Activated naive CD4-positive, alpha-beta T cell treated with Interleukin-2 at 50 U/mL for 16 hours (primary cell): ENCODE measurements around the gene PTGFRN.

Experiments used
- DNase-seq: peaks from one replicate; pipeline ENCODE4 v3.0.0-alpha.2; 2020

The PTGFRN gene

DNA sequence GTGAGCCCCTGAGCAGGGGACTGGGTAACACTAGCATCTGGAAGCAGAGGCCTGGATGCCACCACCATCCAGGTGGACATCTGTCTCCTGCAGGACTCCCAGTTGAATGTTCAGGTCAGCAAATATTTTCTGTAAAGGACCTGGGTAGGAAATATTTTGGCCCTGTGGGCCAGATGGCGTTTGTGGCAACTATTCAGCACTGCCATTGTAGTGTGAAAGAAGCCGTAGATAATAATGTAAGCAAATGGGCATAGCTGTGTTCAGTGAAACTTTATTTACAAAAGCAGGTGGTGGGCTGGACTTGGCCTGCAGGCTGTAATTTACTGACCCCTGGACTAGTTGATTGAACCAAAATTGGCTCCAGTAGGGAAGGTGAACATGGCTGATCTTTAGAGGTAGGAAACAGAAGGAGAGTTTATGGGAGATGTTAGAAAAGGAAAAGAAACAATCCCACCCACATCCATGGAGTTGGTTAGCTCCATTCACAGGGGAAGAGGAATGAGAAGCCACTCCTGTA, 71.9 kb downstream of the PTGFRN start:
- no peak for DNase-seq

DNA sequence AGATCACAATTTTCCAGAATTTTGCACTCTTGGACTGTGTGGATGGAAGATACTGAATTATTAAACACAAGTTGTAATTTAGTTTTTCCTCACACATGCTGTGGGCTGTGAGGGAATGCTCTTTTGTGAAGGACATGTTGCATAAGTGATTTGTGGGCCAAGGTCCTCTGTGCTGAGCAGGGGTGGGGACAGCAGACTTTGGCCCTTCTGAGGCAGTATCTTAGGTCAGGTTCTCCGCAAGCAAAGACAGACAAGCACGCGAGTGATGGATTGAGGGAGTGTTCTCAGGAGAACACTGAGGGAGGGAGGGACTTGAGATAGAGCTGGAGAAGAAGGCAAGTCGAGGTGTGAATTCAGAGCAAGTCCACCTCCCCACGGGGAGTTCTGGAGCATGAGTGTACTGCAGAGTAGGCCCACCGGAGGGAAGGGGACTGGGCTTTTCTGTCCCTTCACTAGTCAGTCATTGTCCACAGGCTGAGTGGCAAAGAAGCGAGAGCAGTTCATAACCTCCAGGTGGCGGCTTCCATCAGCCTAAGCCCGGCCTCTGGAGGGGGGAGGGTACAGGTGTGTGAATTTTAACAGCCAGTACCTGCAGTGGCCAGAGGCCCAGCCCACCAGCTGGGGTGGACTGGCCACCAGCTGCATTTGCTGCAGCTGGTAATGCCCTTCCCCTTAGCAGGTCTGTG, 72.7 kb downstream of the PTGFRN start:
- no peak for DNase-seq

DNA sequence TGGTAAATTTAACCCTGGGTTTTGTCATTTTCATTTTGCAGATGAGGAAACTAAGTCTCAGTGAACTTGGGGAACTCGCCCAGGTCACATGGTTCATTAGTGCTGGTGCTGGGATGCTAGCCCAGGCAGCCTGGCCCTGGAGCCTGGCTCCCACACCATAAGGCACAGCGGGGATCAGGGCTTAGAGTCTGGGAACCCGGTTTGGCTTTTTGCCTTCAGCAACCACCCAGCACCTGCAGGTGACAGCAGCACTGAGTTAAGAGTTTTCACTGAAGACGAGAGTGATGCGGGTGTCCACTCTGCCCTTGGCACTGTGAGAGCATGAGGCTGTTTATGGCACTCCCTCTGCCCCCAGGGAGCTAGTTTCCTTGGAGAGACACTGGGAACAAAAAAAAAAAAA, 73.4 kb downstream of the PTGFRN start:
- no peak for DNase-seq

DNA sequence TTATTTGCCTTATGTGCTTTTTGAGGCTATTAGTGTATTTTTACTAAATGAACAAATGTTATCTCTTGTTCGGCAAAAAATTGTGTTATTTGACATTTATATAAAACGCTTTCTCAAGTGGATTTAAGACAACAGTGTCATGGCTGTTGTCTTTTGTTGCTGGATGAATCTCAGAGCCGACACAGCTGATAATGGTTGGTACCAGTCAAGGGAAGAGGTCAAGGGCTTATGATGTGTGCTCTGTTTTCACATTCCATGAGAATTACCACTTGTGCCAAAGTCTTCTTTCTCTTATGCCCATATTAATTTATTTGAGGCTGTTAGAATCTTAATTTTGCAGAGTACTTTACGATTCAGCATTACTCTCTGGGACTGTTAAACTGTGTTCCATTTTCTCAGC, 74.0 kb downstream of the PTGFRN start:
- no peak for DNase-seq

DNA sequence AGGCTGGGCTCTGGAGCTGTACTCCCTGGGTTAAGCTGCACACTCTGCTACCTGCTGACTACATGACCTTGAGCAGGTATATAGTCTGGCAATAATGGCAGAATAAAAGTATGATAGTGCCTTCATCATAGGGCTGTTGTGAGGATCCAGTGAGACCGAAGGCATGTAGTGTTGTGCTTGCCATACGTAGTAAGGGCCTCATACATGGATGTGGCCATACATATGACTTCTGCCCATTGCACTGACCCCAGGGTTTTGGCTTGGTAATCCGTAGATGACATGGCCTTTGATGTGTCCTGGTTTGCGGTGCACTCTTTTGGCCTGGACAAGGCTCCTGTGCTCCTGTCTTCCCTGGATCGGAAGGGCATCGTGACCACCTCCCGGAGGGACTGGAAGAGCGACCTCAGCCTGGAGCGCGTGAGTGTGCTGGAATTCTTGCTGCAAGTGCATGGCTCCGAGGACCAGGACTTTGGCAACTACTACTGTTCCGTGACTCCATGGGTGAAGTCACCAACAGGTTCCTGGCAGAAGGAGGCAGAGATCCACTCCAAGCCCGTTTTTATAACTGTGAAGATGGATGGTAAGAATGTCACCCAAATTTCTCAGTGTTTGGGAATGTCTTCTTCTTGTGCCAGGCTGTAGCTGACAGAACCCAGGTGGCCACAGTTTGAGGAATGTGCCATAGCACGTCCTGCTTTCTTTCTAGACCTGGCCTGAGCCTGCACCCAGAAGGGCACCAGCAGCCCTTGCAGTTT, 74.9 kb downstream of the PTGFRN start:
- no peak for DNase-seq

DNA sequence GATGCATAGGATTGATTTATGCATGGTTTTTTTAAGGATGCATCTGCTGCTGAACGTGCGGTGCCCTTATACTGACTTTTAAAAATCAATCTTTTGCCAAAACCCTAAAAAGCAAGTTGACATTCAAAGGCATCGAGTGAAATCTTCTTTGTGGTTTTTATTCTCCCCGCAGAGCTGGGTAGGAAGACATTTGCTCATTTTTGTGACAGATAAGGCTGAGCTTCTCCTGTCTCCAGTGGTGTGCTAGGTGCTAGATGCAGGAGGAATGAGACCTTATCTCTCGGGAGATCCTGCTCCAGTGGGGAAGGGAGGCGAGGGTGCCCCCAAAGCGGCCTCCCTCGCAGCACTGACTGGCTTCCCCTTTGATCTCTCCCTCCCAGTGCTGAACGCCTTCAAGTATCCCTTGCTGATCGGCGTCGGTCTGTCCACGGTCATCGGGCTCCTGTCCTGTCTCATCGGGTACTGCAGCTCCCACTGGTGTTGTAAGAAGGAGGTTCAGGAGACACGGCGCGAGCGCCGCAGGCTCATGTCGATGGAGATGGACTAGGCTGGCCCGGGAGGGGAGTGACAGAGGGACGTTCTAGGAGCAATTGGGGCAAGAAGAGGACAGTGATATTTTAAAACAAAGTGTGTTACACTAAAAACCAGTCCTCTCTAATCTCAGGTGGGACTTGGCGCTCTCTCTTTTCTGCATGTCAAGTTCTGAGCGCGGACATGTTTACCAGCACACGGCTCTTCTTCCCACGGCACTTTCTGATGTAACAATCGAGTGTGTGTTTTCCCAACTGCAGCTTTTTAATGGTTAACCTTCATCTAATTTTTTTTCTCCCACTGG, 76.9 kb downstream of the PTGFRN start:
- peak; percentile 41 for DNase-seq

DNA sequence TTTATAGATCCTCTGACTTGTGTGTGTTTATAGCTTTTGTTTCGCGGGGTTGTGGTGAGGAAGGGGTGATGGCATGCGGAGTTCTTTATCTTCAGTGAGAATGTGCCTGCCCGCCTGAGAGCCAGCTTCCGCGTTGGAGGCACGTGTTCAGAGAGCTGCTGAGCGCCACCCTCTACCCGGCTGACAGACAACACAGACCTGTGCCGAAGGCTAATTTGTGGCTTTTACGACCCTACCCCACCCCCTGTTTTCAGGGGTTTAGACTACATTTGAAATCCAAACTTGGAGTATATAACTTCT, 77.5 kb downstream of the PTGFRN start:
- DNase-seq, result peak; percentile 77

DNA sequence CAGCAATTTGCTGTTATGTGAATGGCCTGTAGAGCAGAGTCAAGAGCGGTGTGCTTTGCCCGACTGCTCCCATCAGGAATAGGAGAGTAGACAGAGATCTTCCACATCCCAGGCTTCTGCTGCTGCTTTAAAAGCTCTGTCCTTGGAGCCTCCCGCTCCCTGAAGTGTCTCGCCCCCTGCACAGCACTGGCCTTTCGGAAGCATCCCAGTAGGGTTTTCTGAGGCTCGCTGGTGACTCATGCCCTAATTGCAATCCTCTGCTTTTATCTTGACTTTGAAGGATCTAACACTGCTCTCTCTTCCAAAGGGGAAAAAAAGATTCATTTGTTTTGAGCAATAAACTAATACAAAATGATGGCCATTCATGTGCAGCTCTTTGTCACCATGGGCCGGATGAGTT, 78.5 kb downstream of the PTGFRN start:
- DNase-seq, result no peak

DNA sequence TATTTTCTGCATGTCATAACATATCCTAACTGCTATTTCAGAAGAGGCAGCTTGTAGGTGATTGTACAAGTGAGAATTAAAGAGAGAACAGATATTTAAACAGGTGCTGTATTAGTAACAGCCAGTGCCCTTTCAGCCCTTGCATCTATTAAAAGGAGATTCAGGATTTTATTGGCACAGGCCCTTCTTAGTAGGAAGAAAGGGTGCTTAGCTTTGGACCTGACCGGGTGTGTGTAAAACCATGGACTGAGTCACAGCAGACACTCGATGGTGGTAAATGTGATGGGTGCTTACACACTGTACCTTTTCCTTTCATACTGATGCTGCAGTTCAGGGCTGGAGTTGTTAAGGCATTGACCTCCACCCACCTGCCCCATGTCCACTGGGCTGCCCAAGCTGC, 79.2 kb downstream of the PTGFRN start:
- no peak for DNase-seq

DNA sequence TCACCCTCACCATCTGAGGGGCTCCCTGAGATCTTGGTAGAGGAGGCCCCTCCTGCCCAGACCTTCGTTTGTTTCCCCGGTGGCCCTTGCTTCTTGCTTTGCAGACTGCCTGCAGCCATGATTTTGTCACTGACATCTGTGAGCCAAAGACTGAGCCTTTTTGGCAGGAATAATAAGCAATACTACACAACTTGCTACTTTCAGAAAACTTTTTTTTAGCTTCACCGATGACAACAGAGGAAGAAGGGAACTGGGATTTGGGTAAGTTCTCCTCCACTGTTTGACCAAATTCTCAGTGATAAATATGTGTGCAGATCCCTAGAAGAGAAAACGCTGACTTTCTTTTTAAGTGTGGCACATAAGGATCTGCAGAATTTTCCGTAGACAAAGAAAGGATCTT, 80.1 kb downstream of the PTGFRN start:
- DNase-seq, result no peak

DNA sequence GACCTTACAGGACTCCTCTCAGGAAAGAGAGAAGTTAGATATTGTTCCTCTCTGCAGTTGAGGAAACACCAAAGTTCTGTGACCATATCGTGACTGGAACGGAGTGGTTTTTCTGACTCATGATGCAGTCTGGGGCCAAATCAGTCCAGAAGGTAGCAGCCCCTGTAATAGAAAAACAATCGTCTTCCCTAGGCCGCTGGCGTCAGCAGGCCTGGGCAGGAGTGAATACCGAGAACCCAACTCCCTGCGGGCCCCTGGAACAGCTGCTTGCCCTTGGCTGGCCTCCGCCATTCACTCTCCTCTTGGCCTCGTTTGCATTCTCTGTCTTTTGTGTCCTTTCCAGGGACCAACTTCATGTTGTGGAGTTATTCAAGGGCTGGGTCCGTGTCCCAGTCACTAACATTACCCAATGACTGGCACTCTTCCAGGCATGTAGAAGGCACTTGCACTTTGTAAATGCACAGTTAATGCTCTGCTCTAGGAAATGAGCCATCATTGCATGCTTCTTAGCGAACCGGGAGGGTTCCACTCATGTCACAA, 81.0 kb downstream of the PTGFRN start:
- DNase-seq, result no peak

DNA sequence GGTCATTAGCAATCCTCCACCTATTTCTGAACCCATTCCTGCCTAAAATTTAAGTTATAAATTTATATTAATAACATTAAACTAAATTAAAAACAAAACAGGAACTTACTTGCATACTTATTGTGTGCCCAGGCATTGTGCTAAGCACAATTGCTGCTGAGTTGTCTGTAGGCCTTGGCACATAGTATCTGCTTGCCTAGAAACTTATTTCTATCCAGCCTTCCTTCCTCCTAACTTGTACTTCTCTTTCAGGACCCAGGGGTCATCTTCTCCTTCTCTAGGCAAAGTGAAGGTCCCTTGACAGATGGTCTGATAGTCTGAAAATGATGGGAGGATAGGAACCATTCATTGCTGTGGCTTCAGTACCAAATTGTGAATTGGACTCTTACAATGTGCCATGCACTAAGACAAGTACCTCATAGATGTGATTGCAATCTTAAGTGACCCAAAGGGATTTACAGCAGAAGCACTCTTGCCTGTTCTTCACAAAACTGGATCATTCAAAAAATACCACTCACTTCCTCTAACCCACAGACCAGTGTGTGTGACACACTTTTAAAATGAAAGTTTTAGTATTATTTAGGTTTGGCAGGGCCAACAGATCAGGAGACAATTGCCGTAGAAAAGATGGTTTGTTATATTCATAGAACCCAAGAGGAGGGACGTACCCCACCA, 81.6 kb downstream of the PTGFRN start:
- DNase-seq, result no peak

DNA sequence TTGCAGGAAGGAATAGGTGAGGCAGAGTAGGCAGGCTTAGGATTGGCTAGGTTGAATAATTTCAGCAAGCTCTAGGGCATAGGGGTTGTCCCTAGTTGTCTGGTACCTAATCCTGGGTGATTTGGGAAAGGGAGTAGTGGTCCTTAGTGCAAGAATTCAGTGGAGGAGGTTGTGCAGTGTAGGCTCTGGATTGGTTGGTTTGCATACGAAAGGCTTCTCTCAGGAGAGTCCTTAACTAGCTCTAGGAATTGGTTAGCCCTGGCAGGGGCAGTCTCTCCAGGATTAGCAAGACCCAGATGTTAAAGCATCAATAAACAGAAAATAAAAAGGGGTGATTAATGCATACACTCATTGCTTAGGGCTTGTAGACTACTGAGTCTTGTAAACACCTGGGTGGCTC, 82.2 kb downstream of the PTGFRN start:
- no peak for DNase-seq

DNA sequence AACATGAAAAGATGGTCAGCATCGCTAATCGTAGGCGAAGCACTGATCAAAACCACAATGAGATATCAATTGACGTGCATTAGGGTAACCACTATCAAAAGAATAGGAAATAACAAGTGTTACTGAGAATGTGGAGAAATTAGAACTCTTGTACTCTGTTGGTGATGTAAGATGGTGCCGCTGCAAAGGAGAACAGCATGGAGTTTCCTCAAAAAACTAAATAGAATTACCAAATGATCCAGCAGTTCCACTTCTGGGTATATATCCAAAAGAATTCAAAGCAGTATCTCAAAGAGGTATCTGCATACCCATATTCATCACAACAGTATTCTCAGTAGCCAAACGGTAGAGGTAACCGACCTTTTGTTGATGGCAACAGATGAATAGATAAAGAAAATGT, 83.6 kb downstream of the PTGFRN start:
- DNase-seq, result no peak

DNA sequence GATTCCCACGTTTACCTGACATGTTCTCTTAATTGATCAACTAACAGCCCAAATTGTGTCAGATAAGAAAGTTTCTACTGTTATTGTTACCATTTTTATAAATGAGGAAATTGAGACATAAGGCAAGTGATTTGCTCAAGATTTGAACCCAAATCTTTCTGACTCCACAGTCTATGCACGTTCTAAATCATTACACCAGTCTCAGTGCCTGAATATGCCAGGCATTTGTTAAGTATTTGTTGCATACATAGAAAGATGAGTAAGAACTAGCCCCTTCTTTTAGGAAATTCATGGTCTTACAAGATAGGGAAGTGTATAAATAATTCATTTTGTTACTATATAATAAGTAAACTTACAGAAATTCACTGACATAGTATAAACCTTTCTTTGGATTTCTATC, 84.7 kb downstream of the PTGFRN start:
- no peak for DNase-seq

DNA sequence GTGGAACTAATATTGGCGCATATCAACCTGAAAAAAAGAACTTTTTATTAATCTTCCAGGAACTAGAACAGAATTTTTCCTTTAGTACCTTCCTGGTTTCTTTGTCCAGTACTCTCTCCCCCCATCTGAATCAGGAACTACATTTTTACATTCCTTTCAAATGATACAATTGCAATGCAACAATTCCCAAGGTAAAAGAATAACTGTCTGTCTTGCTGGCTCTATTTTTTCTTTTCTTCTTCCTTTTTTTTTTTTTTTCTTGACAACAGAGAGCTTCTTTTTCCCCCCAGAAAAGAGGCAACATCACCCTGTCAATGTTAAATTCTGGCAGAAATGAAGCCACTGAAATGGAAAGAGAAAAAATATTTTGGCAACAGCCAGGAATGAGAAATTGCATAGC, 87.3 kb downstream of the PTGFRN start:
- DNase-seq, result no peak

DNA sequence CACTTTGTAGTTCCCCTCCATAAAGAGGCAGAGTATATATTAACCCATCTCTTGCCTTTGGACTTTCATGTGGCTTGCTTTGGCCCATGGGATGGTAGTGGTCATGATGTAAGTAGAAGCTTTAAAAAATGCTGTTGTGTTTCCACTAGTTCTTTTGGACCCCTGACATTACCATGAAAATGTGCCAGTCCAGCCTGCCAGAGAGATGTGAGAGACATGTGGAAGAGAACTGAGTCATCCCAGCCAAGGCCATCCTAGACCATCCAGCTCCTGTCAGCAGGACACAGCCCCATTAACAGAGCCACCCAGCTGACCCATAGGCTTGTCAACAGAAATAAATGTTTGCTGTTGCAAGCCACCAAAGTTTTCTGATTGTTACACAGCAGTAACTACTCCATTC, 87.9 kb downstream of the PTGFRN start:
- no peak for DNase-seq

DNA sequence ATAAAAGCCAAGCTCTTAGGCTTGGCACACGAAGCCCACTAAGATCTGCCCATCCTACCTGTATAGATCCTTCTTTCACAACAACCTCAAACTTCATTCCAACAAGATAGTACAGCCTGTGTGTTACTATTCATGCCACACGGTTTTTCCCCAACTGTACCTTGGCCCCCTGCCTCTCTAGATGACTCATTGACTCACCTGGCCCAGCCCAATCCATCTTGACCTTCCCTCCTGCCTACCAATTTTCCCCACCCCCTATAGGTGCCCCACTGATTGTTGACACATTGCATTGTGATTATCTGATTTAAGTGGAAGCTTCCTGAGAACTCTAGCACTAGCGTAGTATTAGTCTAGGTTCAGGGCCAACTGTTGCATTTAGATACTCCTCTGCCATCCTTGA, 89.9 kb downstream of the PTGFRN start:
- no peak for DNase-seq

DNA sequence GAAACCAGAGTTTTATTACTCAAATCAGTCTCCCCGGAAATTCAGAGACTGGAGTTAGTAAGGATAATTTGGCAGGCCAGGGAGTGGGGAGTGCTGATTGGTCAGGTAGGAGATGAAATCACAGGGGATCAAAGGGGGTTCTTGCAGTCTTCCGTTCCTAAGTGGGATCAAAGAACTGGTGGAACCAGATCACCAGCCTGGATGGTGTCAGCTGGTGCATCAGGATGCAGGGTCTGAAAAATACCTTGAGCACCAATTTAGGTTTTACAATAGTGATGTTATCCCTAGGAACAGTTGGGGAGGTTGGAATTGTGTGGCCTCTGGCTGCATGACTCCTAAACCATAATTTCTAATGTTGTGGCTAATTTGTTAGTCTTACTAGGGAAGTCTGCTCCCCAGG, 90.4 kb downstream of the PTGFRN start:
- DNase-seq, result no peak

DNA sequence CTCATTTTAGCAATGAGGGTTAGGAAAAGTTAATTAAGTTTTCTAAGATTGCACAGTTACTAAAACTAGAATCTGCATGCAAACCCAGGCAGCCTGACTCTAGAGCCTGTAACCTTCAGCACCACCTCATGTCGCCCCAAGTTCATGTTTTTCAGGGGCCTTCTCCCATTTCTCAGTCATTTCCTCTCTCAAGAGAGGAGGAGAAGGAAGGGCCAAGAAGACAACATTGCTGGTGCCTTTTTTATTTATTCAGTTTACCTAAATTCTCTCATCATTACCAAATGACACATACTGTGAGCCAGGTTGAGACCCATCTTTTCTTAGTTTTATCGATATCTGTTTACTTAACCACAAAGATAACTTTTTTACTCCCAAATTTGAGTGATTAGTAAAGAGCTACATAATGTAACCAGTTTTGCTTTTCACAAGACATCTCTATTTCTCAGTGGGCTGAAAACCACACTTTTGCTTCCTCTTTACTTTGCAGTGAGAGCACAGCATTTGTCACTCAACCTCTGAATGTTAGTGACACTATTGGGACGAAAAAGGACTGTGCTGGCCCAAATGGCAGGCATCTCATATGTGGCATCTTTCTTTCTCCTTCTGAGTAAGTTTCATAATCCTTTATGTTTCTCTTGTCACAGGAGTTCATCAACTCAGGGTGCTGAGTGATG, 91.7 kb downstream of the PTGFRN start, which contains the start of gene CD101:
Gene CD101, plus strand, starts transcription at position 507 of the 674 bp plus-strand sequence. Its CDS starts 58 bp downstream, at position 565.
- DNase-seq, result peak; percentile 49

DNA sequence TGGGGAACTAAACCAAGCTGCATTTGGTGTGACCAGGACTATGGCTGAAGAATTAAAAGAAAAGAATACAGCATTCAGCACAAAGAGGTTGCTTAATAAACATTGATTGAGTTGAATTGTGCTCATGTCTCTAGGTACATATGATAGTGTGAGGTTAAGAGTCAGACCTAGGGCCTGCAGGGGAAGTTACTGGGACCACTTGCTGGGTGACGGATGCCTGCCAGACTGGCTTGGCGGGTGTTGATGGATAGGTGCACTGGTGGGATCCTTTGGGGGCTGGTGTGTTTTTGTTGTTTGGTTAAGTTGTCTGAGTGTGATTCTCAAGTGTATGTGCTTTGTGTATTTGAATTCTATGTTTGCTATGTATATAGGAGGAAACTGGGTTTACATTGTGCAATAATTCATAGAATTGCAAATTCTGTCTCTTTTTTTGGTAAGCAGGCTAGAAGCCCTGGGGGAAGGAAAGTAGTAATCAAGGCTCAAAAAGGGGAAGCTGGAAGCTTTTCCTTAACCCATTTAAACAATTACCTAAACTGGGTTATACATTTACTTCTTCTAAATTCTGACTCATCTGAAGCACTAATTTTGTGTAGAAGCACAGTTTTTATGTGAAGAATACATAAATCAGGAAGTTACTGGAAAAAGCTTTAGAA, 93.6 kb downstream of the PTGFRN start:
- DNase-seq, result no peak

DNA sequence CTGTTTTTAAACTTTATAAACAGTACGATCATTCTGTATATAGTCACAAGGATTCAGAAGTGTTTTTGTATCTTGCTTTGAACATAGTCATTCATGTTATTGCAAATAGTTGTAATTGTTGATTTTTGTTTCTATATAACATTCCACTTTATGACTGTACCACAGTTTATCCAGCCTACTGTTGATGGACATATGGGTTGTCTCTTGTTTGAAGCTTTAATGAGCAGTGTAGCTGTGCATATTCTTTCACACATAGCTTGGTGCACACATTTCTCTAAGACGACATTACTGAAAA, 98.0 kb downstream of the PTGFRN start:
- DNase-seq, result no peak
